Panc1 (cell line): ENCODE results near the gene NPM1. TPM values are rescaled to one million over a fixed set of nuclear protein-coding genes. Genes with fewer than 3 reads are reported as not detected.

Experiments used
- ATAC-seq: fragments of 200-7000 bp; cut with Tn5 transposase; 2 replicates; pipeline ENCODE4 v1.9.1; 2020; ENCODE audit warnings: mild to moderate bottlenecking, moderate library complexity
- BruUV-seq: library from RNA; stranded (reverse); fragments of 400-500 nt; replicated peaks from 2 replicates; lab custom pipeline; 2021; lab: Mats Ljungman, UMichigan
- CTCF ChIA-PET: fragments of 300-600 bp; sonication (Branson Sonifier 250); formaldehyde crosslinking; loops from one replicate; lab custom pipeline; 2022; ENCODE audit warnings: antibody characterized with exemption; lab: Charles Lee
- POLR2A ChIA-PET: fragments of 300-600 bp; sonication (Branson Sonifier 250); formaldehyde crosslinking; loops from one replicate; lab custom pipeline; 2022; ENCODE audit warnings: antibody characterized with exemption; lab: Charles Lee
- DNase-seq: peaks from one replicate; pipeline ENCODE4 v3.0.0-alpha.2; 2010; ENCODE audit warnings: low read depth, low spot score
- H3K27ac ChIP-seq: 2 replicates; pipeline ENCODE4 v1.5.1; 2011; ENCODE audit warnings: mild to moderate bottlenecking, low read length, inconsistent platforms
- H3K27me3 ChIP-seq: fragments of 200-500 bp; sonication (Bioruptor generic); 2 replicates; pipeline ENCODE4 v1.6.0; 2014; ENCODE audit warnings: low read length, inconsistent platforms; ENCODE audit not compliant: control insufficient read depth, insufficient read depth
- H3K36me3 ChIP-seq: fragments of 200-500 bp; sonication (Bioruptor generic); 2 replicates; pipeline ENCODE4 v1.5.1; 2014; ENCODE audit warnings: inconsistent platforms, mild to moderate bottlenecking, low read length, moderate library complexity; ENCODE audit not compliant: control insufficient read depth, insufficient read depth
- H3K4me1 ChIP-seq: 2 replicates; pipeline ENCODE4 v1.5.1; 2011; ENCODE audit warnings: inconsistent platforms, mild to moderate bottlenecking, low read length, moderate library complexity; ENCODE audit not compliant: control insufficient read depth, insufficient read depth
- H3K4me3 ChIP-seq, 2 experiments: 2 replicates each; pipeline ENCODE4 v1.5.1; 2011 to 2012; ENCODE audit warnings: low read depth in 2 of 2, low read length in 2 of 2, mild to moderate bottlenecking in 2 of 2, inconsistent platforms in 1 of 2, moderate library complexity in 1 of 2
- H3K9me3 ChIP-seq: fragments of 200-500 bp; sonication (Bioruptor generic); 2 replicates; pipeline ENCODE4 v1.5.1; 2014; ENCODE audit warnings: low read depth, mild to moderate bottlenecking, inconsistent platforms, low read length, moderate library complexity; ENCODE audit not compliant: control insufficient read depth, insufficient read depth
- CTCF ChIP-seq: fragments of 450-650 bp; IDR thresholded peaks from 2 replicates; pipeline ENCODE4 v1.5.1; 2017; ENCODE audit warnings: mild to moderate bottlenecking
- POLR2AphosphoS5 ChIP-seq: IDR thresholded peaks from 2 replicates; pipeline ENCODE4 v1.6.1; 2012; ENCODE audit warnings: mild to moderate bottlenecking, low read depth, low read length, moderate library complexity
- SIN3A ChIP-seq: IDR thresholded peaks from 2 replicates; pipeline ENCODE4 v1.6.1; 2012; ENCODE audit warnings: low read depth, mild to moderate bottlenecking, low read length, moderate library complexity, borderline replicate concordance; ENCODE audit not compliant: insufficient read depth
- TCF7L2 ChIP-seq: IDR thresholded peaks from 2 replicates; pipeline ENCODE4 v1.6.1; 2011; ENCODE audit warnings: mild to moderate bottlenecking, low read depth, low read length, inconsistent platforms
- in situ Hi-C: cut with HindIII; loops from 2 replicates; pipeline ENCODE4 v1.10.0; 2016; ENCODE audit warnings: low sequenced_read_pairs, low pct_unique_long_range_greater_than_20kb
- intact Hi-C: fragments of 100-400 bp; cut with micrococcal nuclease; formaldehyde crosslinking; loops from one replicate; pipeline ENCODE4 v1.10.0; 2022; ENCODE audit not compliant: unreplicated experiment
- microRNA-seq: library from miRNA; unstranded; fragments of <30 nt; microRNA quantifications from one replicate; pipeline ENCODE4 v1.1.0, GENCODE V29; 2020; ENCODE audit not compliant: unreplicated experiment
- total RNA-seq: library from RNA; stranded (reverse); gene quantifications from one replicate; pipeline ENCODE4 v1.2.1, GENCODE V29; 2021; ENCODE audit not compliant: unreplicated experiment
- TF ChIP-seq, protein P1 (sequence below), 2 experiments: IDR thresholded peaks; 2 replicates each; pipeline ENCODE4 v1.6.1; 2011 to 2012; ENCODE audit warnings: low read depth in 2 of 2, control low read depth in 1 of 2, low read length in 1 of 2, mild to moderate bottlenecking in 1 of 2, moderate library complexity in 1 of 2; ENCODE audit not compliant: insufficient read depth in 1 of 2

Gene NPM1
- total RNA-seq, 1 experiment from 2014 or later = 1,864 TPM

- Histone ChIP-seq H3K9me3 (no peaks in the 10 kb centered on the region), H3K27me3 (no peaks in the 10 kb centered on the region), H3K4me3 (no peak overlapping the region), H3K4me1 (no peaks in the 10 kb centered on the region), H3K27ac (no peak overlapping the region), H3K36me3 (no peaks in the 10 kb centered on the region)
- intact Hi-C loops (no loop called here), in situ Hi-C loops (no loop called here)
- ATAC-seq (no peak), DNase-seq (no peak)
- POLR2A ChIA-PET = no interaction called here
- BruUV-seq = no TSS peak
- CTCF ChIA-PET = no interaction called here
- TF ChIP-seq CTCF (no peak), POLR2AphosphoS5 (no peak), SIN3A (no peak), TCF7L2 (no peak)
- TF ChIP-seq, protein P1, sequence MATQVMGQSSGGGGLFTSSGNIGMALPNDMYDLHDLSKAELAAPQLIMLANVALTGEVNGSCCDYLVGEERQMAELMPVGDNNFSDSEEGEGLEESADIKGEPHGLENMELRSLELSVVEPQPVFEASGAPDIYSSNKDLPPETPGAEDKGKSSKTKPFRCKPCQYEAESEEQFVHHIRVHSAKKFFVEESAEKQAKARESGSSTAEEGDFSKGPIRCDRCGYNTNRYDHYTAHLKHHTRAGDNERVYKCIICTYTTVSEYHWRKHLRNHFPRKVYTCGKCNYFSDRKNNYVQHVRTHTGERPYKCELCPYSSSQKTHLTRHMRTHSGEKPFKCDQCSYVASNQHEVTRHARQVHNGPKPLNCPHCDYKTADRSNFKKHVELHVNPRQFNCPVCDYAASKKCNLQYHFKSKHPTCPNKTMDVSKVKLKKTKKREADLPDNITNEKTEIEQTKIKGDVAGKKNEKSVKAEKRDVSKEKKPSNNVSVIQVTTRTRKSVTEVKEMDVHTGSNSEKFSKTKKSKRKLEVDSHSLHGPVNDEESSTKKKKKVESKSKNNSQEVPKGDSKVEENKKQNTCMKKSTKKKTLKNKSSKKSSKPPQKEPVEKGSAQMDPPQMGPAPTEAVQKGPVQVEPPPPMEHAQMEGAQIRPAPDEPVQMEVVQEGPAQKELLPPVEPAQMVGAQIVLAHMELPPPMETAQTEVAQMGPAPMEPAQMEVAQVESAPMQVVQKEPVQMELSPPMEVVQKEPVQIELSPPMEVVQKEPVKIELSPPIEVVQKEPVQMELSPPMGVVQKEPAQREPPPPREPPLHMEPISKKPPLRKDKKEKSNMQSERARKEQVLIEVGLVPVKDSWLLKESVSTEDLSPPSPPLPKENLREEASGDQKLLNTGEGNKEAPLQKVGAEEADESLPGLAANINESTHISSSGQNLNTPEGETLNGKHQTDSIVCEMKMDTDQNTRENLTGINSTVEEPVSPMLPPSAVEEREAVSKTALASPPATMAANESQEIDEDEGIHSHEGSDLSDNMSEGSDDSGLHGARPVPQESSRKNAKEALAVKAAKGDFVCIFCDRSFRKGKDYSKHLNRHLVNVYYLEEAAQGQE (IDR thresholded peaks at IDR 0.05; ENCODE audit: insufficient read depth in 1 of 2, low read depth in 2 of 2, low read length in 1 of 2) = no peak
These were observed 72.2 kb downstream of the NPM1 start for GRCh38 chr5:171459839-171460238.

Small RNAs within 50 kb of the gene (microRNA-seq; reads per million reads assigned to microRNA genes)
- gene MIR3912 = 2.2 reads per million

Other genes with a start within 250 kb of the NPM1 start
- gene TLX3, start 78.6 kb upstream of the NPM1 start, total RNA-seq = not detected
- gene FGF18, start 31.8 kb downstream of the NPM1 start, total RNA-seq = 1.7 TPM